ENCODE results near the gene NEMP1.

Gene NEMP1

DNA sequence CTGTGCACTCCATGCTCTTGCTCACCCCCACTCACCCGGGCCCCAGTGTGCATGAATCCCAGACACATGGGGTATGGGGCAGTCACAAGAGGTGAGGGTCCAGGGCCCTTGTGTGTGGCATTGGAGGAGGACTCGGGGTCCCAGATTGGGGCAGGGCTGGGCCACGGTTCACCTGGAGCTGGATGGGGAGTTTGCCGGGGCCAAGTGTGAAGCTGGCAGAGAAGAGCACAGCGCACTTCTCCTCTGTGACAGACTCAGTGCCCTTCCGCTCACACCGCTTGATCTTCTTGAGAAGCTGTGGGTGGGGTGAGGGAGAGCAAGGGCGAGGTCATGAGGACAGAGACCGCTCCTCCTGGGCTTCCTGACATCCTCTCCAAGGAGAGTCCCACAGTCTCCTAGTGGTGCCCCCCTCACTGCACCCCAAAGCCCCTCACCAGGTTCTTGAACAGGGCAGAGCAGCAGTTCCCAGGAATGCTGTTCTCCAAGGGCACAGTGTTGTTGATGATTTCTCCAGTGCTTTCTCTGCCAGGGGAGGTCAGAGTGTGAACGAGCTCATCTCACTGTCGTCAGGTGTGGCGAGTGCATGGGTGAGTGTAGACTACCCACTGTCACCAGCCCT is 25.8 kb upstream of the NEMP1 start:
- H3K27me3 ChIP-seq (ENCODE audit: insufficient read depth, poor library complexity, severe bottlenecking), result no peaks in the 10 kb centered on the region
- H3K4me3 ChIP-seq (replicated peaks; ENCODE audit: insufficient read depth, low read length), result no peak overlapping the region
- no peak overlapping the region for H3K27ac ChIP-seq (replicated peaks)
- DNase-seq (ENCODE audit: low read depth in 1 of 2, low spot score in 1 of 2), result no peak
- TF ChIP-seq SPI1 (IDR thresholded peaks at IDR 0.05; ENCODE audit: borderline replicate concordance, low read depth), result no peak
- no peak for TF ChIP-seq POLR2AphosphoS5 (IDR thresholded peaks at IDR 0.05; ENCODE audit: low read depth)
- no peak for TF ChIP-seq REST (IDR thresholded peaks at IDR 0.05; ENCODE audit: insufficient replicate concordance, low read depth)
- TF ChIP-seq, protein P1, sequence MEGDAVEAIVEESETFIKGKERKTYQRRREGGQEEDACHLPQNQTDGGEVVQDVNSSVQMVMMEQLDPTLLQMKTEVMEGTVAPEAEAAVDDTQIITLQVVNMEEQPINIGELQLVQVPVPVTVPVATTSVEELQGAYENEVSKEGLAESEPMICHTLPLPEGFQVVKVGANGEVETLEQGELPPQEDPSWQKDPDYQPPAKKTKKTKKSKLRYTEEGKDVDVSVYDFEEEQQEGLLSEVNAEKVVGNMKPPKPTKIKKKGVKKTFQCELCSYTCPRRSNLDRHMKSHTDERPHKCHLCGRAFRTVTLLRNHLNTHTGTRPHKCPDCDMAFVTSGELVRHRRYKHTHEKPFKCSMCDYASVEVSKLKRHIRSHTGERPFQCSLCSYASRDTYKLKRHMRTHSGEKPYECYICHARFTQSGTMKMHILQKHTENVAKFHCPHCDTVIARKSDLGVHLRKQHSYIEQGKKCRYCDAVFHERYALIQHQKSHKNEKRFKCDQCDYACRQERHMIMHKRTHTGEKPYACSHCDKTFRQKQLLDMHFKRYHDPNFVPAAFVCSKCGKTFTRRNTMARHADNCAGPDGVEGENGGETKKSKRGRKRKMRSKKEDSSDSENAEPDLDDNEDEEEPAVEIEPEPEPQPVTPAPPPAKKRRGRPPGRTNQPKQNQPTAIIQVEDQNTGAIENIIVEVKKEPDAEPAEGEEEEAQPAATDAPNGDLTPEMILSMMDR (IDR thresholded peaks at IDR 0.05; ENCODE audit: insufficient read depth, low read length), result no peak
- TF ChIP-seq GABPA (IDR thresholded peaks at IDR 0.05; ENCODE audit: low read depth), result no peak

DNA sequence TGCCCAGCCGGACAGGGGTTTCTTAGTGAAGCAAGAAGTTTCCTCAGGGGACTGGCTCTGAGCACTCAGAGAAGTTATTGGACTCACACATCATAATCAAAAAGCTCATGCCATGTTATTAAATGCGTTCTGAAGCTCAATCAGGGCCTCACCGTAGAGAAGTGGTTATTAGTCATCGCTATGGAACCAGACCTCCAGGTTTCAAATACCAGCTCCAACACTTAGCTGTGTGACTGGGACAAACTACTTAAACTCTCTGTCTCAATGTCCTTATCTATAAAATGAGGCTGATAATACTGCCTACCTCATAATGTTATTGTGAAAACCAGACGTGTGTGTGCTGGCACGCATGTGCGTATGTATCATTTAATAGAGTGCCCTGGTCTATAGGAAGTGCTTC is 25.3 kb upstream of the NEMP1 start:
- TF ChIP-seq, protein P1 (IDR thresholded peaks at IDR 0.05; ENCODE audit: insufficient read depth, low read length), result no peak
- no peak for TF ChIP-seq SPI1 (IDR thresholded peaks at IDR 0.05; ENCODE audit: borderline replicate concordance, low read depth)
- TF ChIP-seq POLR2AphosphoS5 (IDR thresholded peaks at IDR 0.05; ENCODE audit: low read depth), result no peak
- TF ChIP-seq GABPA (IDR thresholded peaks at IDR 0.05; ENCODE audit: low read depth), result no peak
- no peaks in the 10 kb centered on the region for H3K27me3 ChIP-seq (ENCODE audit: insufficient read depth, poor library complexity, severe bottlenecking)
- DNase-seq (ENCODE audit: low read depth in 1 of 2, low spot score in 1 of 2), result no peak
- H3K4me3 ChIP-seq (replicated peaks; ENCODE audit: insufficient read depth, low read length), result no peak overlapping the region
- no peak overlapping the region for H3K27ac ChIP-seq (replicated peaks)

GRCh38 chr12:57101892-57102695 is 23.5 kb upstream of the NEMP1 start:
- H3K4me3 ChIP-seq (replicated peaks; ENCODE audit: insufficient read depth, low read length), result no peak overlapping the region
- TF ChIP-seq REST (IDR thresholded peaks at IDR 0.05; ENCODE audit: insufficient replicate concordance, low read depth) (no peak), SPI1 (IDR thresholded peaks at IDR 0.05; ENCODE audit: borderline replicate concordance, low read depth) (peak; percentile 92), GABPA (IDR thresholded peaks at IDR 0.05; ENCODE audit: low read depth) (peak; percentile 47; the same call in 1 of the 2 replicates), POLR2AphosphoS5 (IDR thresholded peaks at IDR 0.05; ENCODE audit: low read depth) (no peak)
- no peaks in the 10 kb centered on the region for H3K27me3 ChIP-seq (ENCODE audit: insufficient read depth, poor library complexity, severe bottlenecking)
- peak overlapping the region; percentile 47; the same call in 1 of the 2 replicates for H3K27ac ChIP-seq (replicated peaks)
- peak in 1 of 2 experiments; percentile 75 for DNase-seq (ENCODE audit: low read depth in 1 of 2, low spot score in 1 of 2)

DNA sequence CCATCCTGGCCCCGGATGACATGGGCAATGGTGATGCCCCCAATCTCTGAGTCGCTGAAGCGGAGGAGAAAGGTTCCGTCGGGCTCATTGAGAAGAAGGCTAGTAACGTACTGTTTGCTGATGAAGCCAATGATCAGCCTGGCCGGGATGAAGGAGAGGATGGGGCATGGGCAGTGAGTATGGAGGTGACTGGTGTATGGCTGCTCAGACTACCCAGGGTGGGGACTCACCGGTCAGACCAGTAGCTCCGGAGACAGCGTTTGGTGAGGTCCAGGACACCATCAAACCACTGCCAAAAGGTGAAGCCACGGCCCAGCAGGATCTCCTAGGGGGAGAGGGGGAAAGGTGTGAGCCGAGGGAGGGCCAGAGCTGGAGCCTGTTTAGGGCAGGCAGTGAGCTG is 21.2 kb upstream of the NEMP1 start:
- TF ChIP-seq POLR2AphosphoS5 (IDR thresholded peaks at IDR 0.05; ENCODE audit: low read depth) (no peak), SPI1 (IDR thresholded peaks at IDR 0.05; ENCODE audit: borderline replicate concordance, low read depth) (no peak)
- TF ChIP-seq, protein P1 (IDR thresholded peaks at IDR 0.05; ENCODE audit: insufficient read depth, low read length), result no peak
- no peak for DNase-seq (ENCODE audit: low read depth in 1 of 2, low spot score in 1 of 2)
- H3K27ac ChIP-seq (replicated peaks), result no peak overlapping the region
- no peaks in the 10 kb centered on the region for H3K27me3 ChIP-seq (ENCODE audit: insufficient read depth, poor library complexity, severe bottlenecking)
- H3K4me3 ChIP-seq (replicated peaks; ENCODE audit: insufficient read depth, low read length), result no peak overlapping the region

Measured in HL-60 (cell line).